T47D (cell line): ENCODE results near the gene MROH7.

Source experiments
- DNase-seq, 2 experiments: peaks; one replicate each; pipeline versions ENCODE4 v3.0.0 to v3.0.0-alpha.2; 2011 to 2012; ENCODE audit warnings: low read depth in 1 of 2, low spot score in 1 of 2
- JUND ChIP-seq: IDR thresholded peaks from 2 replicates; pipeline ENCODE4 v1.6.1; 2012; ENCODE audit warnings: low read depth
- in situ Hi-C: cut with HindIII; loops from 2 replicates; pipeline ENCODE4 v1.10.0; 2016; ENCODE audit warnings: low sequenced_read_pairs, low pct_unique_long_range_greater_than_20kb

MROH7 gene

GRCh38 chr1:54649130-54649898 is 7.7 kb downstream of the MROH7 start:
- TF ChIP-seq JUND = no peak
- in situ Hi-C loops = no loop called here
- DNase-seq = no peak

DNA sequence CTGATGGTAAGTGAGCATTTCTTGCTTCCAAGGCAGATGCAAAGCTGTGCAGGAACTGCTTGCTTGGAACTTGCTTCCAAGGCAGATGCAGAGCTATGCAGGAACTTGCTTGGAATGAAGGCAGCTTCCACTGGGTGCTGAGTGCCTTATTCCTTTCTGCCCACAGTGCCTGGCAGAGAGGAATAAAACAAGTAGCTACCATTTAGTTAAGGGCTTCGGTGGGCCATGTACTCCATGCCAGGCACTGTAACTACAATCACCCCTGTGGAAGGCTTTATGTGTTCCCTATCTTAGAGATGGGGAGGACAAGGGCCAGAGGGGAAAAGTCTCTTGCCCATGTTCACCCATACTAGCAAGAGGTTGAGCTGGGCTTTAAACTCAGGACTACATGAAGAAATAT is 8.3 kb downstream of the MROH7 start:
- TF ChIP-seq JUND = no peak
- no peak for DNase-seq
- in situ Hi-C loops = no loop called here

- no peak for DNase-seq
- in situ Hi-C loops = no loop called here
- TF ChIP-seq JUND = no peak
Measured at GRCh38 chr1:54650417-54650816, 8.8 kb downstream of the MROH7 start.

GRCh38 chr1:54651608-54652007 is 10.0 kb downstream of the MROH7 start:
- TF ChIP-seq JUND = no peak
- in situ Hi-C loops = no loop called here
- no peak for DNase-seq

DNA sequence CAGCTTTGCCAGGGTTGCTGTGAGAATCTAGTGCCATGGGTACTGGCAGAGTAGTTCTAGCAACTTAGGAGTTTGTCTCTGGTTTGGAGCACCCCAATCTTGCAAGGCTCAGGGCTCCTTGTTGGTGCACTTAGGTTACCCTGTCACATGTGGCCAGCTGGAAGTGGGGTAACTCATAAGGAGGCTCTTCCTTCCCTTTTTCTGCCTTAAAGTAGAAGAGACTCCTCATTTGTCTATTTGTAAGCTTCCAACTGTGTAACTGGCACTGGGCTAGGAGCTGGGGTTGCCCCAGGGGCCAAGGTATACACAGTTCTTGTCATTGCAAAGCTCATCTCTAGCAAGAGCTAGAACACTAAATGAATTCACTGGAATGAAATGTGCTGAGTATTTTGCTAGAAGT is 10.6 kb downstream of the MROH7 start:
- no peak for TF ChIP-seq JUND
- DNase-seq = no peak
- in situ Hi-C loops = no loop called here

DNA sequence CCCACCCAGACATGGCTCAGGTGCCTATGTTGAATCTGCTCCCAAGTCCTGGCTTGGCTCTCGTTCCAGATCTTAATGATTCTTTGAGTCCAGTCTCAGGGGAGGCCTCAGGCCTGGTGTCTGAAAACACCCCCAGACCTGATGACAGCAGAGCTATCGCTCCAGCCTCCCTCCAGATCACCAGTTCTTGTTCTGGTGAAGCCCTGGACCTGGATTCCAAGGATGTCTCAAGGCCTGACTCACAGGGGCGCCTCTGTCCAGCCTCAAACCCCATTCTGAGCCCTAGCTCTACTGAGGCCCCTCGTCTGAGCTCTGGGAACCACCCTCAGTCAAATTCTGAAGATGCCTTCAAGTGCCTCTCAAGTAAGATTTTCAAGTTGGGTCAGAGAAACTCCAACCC is 11.4 kb downstream of the MROH7 start:
- in situ Hi-C loops = no loop called here
- no peak for TF ChIP-seq JUND
- DNase-seq = no peak

- in situ Hi-C loops = no loop called here
- DNase-seq = no peak
- TF ChIP-seq JUND = no peak
Measured at GRCh38 chr1:54658164-54658913, 16.8 kb downstream of the MROH7 start.

DNA sequence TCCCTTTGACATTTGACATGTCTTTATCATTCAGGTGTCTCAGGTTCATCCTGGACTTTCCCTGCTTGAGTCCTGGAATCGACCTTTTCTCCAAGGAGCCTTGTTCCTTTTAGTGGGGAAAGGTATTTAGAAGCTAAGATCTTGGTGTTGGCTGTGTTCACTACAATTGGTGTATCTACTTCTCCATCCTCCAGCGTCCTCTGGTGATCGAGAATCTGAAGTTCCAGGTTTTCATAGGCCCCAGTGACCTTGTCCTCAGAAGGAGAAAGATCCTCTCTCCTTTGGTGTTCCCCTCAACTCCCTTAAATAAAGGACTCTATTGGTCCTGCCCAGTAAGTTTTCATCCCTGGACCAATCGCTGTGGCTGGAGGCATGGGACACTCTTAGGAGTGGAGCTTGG is 22.1 kb downstream of the MROH7 start:
- in situ Hi-C loops = no loop called here

DNA sequence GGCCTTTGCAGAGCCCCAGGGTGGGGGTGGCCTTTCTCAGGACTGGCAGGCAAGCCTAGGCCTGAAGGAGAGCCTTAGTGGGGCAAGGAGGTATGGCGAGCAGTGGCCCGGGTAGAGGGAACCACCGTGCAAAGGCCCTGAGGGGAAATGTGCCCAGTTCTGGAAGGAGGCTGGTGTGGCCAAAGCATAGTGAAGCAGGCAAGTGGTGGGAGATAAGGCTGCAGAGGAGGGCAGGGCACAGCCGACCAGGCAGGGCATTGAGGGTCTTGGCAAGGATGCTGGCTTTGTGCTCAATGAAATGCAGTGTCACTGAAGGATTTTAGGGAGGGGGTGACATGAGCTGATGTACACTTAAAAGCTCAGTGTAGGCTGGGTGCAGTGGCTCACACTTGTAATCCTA is 22.8 kb downstream of the MROH7 start:
- no peak for DNase-seq
- in situ Hi-C loops = no loop called here
- TF ChIP-seq JUND = no peak

More for the DNA sequence above, 22.1 kb downstream of the MROH7 start:
- peak in 1 of 2 experiments; percentile 12 for DNase-seq
- TF ChIP-seq JUND = no peak

GRCh38 chr1:54665852-54666251 is 24.3 kb downstream of the MROH7 start:
- DNase-seq = no peak
- no peak for TF ChIP-seq JUND
- in situ Hi-C loops = no loop called here

- in situ Hi-C loops = no loop called here
- no peak for TF ChIP-seq JUND
- no peak for DNase-seq
Measured at GRCh38 chr1:54666333-54666732, 24.7 kb downstream of the MROH7 start.

DNA sequence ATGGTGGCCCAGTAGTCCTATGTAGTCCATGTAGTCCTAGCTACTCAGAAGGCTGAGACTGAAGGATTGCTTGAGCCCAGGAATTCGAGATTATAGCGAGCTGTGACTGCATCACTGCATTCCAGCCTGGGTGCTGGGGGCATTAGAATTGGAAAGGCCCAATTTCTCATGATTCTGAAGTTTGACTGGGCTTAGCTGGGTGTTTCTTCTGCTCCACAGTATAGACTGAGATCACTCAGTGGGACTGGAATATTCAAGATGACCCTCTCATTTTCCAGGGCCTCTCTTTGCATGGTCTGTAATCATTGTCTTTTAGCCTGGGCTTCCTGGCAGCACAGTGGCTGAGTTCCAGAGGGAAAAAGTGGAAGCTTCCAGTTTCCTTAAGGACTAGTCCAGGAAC is 26.2 kb downstream of the MROH7 start:
- no peak for DNase-seq
- TF ChIP-seq JUND = no peak
- in situ Hi-C loops = no loop called here

DNA sequence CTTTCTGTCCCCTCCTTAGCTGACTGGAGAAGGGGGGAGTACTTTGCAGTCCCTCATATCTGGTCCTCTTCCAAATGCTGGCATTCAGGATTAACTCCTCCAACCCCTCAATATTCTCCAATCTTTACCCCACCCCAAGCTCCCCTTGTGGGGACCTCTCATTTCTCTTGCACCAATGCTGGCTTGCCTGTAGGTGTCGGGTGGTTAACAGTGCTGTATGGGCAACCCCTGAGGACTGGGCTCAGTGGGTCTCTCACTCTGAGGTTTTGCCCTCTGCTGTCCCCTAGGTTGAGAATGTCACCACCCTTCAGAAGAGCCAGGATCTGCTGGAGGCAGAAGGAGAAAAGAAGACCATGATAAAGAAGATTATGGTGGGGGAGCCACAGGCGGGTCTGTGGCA is 27.0 kb downstream of the MROH7 start:
- in situ Hi-C loops = no loop called here
- TF ChIP-seq JUND = no peak
- no peak for DNase-seq
